IPS-20b (cell line): ENCODE measurements around the gene COL12A1.

Source experiments
- H3K27ac ChIP-seq: one replicate; pipeline ENCODE4 v1.5.1; 2013; ENCODE audit warnings: low read length
- H3K27me3 ChIP-seq: 2 replicates; pipeline ENCODE4 v1.6.1; 2013; ENCODE audit warnings: mild to moderate bottlenecking, low read length, inconsistent platforms; ENCODE audit not compliant: insufficient read depth
- H3K36me3 ChIP-seq: 2 replicates; pipeline ENCODE4 v1.6.1; 2013; ENCODE audit warnings: low read depth, mild to moderate bottlenecking, inconsistent platforms, low read length, moderate library complexity; ENCODE audit not compliant: insufficient read depth
- H3K4me1 ChIP-seq: 2 replicates; pipeline ENCODE4 v1.6.1; 2013; ENCODE audit warnings: mild to moderate bottlenecking, control low read depth, inconsistent platforms, low read length, moderate library complexity; ENCODE audit not compliant: insufficient read depth
- H3K4me3 ChIP-seq: 2 replicates; pipeline ENCODE4 v1.5.1; 2013; ENCODE audit warnings: mild to moderate bottlenecking, low read length, inconsistent platforms
- H3K9ac ChIP-seq: 2 replicates; pipeline ENCODE4 v1.6.1; 2013; ENCODE audit warnings: low read depth, mild to moderate bottlenecking, inconsistent platforms, low read length, moderate library complexity
- H3K9me3 ChIP-seq: 2 replicates; pipeline ENCODE4 v1.6.1; 2013; ENCODE audit warnings: mild to moderate bottlenecking, low read depth, low read length, inconsistent platforms; ENCODE audit not compliant: insufficient read depth

Gene COL12A1

GRCh38 chr6:75109765-75110164 lies 96.1 kb downstream of the COL12A1 start:
- no peaks in the 10 kb centered on the region for H3K9me3 ChIP-seq
- H3K4me1 ChIP-seq = no peaks in the 10 kb centered on the region
- H3K4me3 ChIP-seq = no peak overlapping the region
- H3K9ac ChIP-seq = no peak overlapping the region
- no peaks in the 10 kb centered on the region for H3K36me3 ChIP-seq
- no peaks in the 10 kb centered on the region for H3K27me3 ChIP-seq
- no peak overlapping the region for H3K27ac ChIP-seq

GRCh38 chr6:75109022-75109421 lies 96.8 kb downstream of the COL12A1 start:
- no peak overlapping the region for H3K27ac ChIP-seq
- H3K36me3 ChIP-seq = no peaks in the 10 kb centered on the region
- H3K4me3 ChIP-seq = no peak overlapping the region
- H3K9ac ChIP-seq = no peak overlapping the region
- no peaks in the 10 kb centered on the region for H3K4me1 ChIP-seq
- H3K27me3 ChIP-seq = no peaks in the 10 kb centered on the region
- no peaks in the 10 kb centered on the region for H3K9me3 ChIP-seq

GRCh38 chr6:75108333-75108974 lies 97.4 kb downstream of the COL12A1 start:
- Histone ChIP-seq H3K27ac (no peak overlapping the region), H3K4me3 (no peak overlapping the region), H3K4me1 (no peaks in the 10 kb centered on the region), H3K9me3 (no peaks in the 10 kb centered on the region), H3K36me3 (no peaks in the 10 kb centered on the region), H3K9ac (no peak overlapping the region), H3K27me3 (no peaks in the 10 kb centered on the region)

- Histone ChIP-seq H3K4me1 (no peaks in the 10 kb centered on the region), H3K27ac (no peak overlapping the region), H3K9me3 (no peaks in the 10 kb centered on the region), H3K4me3 (no peak overlapping the region), H3K27me3 (no peaks in the 10 kb centered on the region), H3K9ac (no peak overlapping the region), H3K36me3 (no peaks in the 10 kb centered on the region)
These were observed 97.9 kb downstream of the COL12A1 start for GRCh38 chr6:75107913-75108312.

GRCh38 chr6:75106426-75106825 lies 99.4 kb downstream of the COL12A1 start:
- Histone ChIP-seq H3K9me3 (no peaks in the 10 kb centered on the region), H3K27ac (no peak overlapping the region), H3K36me3 (no peaks in the 10 kb centered on the region), H3K4me1 (no peaks in the 10 kb centered on the region), H3K27me3 (no peaks in the 10 kb centered on the region), H3K9ac (no peak overlapping the region), H3K4me3 (no peak overlapping the region)

- Histone ChIP-seq H3K4me1 (no peaks in the 10 kb centered on the region), H3K27ac (no peak overlapping the region), H3K9ac (no peak overlapping the region), H3K27me3 (no peaks in the 10 kb centered on the region), H3K4me3 (no peak overlapping the region), H3K9me3 (no peaks in the 10 kb centered on the region), H3K36me3 (no peaks in the 10 kb centered on the region)
These were observed 102.4 kb downstream of the COL12A1 start for GRCh38 chr6:75103431-75103830.

GRCh38 chr6:75102301-75102700 lies 103.6 kb downstream of the COL12A1 start:
- no peak overlapping the region for H3K4me3 ChIP-seq
- no peaks in the 10 kb centered on the region for H3K9me3 ChIP-seq
- H3K27me3 ChIP-seq = no peaks in the 10 kb centered on the region
- no peak overlapping the region for H3K27ac ChIP-seq
- no peaks in the 10 kb centered on the region for H3K4me1 ChIP-seq
- no peak overlapping the region for H3K9ac ChIP-seq
- H3K36me3 ChIP-seq = no peaks in the 10 kb centered on the region

GRCh38 chr6:75101896-75102295 lies 104.0 kb downstream of the COL12A1 start:
- no peaks in the 10 kb centered on the region for H3K4me1 ChIP-seq
- H3K27me3 ChIP-seq = no peaks in the 10 kb centered on the region
- no peak overlapping the region for H3K27ac ChIP-seq
- no peak overlapping the region for H3K4me3 ChIP-seq
- no peak overlapping the region for H3K9ac ChIP-seq
- no peaks in the 10 kb centered on the region for H3K9me3 ChIP-seq
- no peaks in the 10 kb centered on the region for H3K36me3 ChIP-seq

- Histone ChIP-seq H3K27ac (no peak overlapping the region), H3K4me1 (no peaks in the 10 kb centered on the region), H3K27me3 (no peaks in the 10 kb centered on the region), H3K9ac (no peak overlapping the region), H3K9me3 (no peaks in the 10 kb centered on the region), H3K4me3 (no peak overlapping the region), H3K36me3 (no peaks in the 10 kb centered on the region)
These were observed 107.1 kb downstream of the COL12A1 start for GRCh38 chr6:75098709-75099108.

- H3K9me3 ChIP-seq = no peaks in the 10 kb centered on the region
- no peaks in the 10 kb centered on the region for H3K36me3 ChIP-seq
- no peak overlapping the region for H3K27ac ChIP-seq
- no peaks in the 10 kb centered on the region for H3K4me1 ChIP-seq
- no peak overlapping the region for H3K9ac ChIP-seq
- no peaks in the 10 kb centered on the region for H3K27me3 ChIP-seq
- no peak overlapping the region for H3K4me3 ChIP-seq
These were observed 108.9 kb downstream of the COL12A1 start for GRCh38 chr6:75096966-75097365.

- no peak overlapping the region for H3K27ac ChIP-seq
- no peak overlapping the region for H3K9ac ChIP-seq
These were observed 111.1 kb downstream of the COL12A1 start for GRCh38 chr6:75094614-75095200.

GRCh38 chr6:75091467-75092190 lies 114.2 kb downstream of the COL12A1 start:
- no peak overlapping the region for H3K9ac ChIP-seq
- H3K36me3 ChIP-seq = no peaks in the 10 kb centered on the region
- H3K4me1 ChIP-seq = no peaks in the 10 kb centered on the region
- no peaks in the 10 kb centered on the region for H3K9me3 ChIP-seq
- H3K4me3 ChIP-seq = no peak overlapping the region
- no peak overlapping the region for H3K27ac ChIP-seq
- no peaks in the 10 kb centered on the region for H3K27me3 ChIP-seq

More at GRCh38 chr6:75094614-75095200, 111.1 kb downstream of the COL12A1 start:
- H3K27me3 ChIP-seq = no peaks in the 10 kb centered on the region
- H3K9me3 ChIP-seq = no peaks in the 10 kb centered on the region
- no peak overlapping the region for H3K4me3 ChIP-seq
- no peaks in the 10 kb centered on the region for H3K36me3 ChIP-seq
- H3K4me1 ChIP-seq = no peaks in the 10 kb centered on the region
